IMR-90 (cell line): Measurements from ENCODE around the gene PRF1. TPM values are rescaled to one million over a fixed set of nuclear protein-coding genes. Genes with fewer than 3 reads are reported as not detected.

Experiments used
- ATAC-seq: fragments of 200-7000 bp; cut with Tn5 transposase; 2 replicates; pipeline ENCODE4 v1.9.1; 2020; ENCODE audit warnings: low read depth, mild to moderate bottlenecking, moderate library complexity
- BruUV-seq: library from RNA; stranded (reverse); fragments of 400-500 nt; replicated peaks from 2 replicates; lab custom pipeline; 2021; lab: Mats Ljungman, UMichigan
- CTCF ChIA-PET: fragments of 300-600 bp; formaldehyde crosslinking; extraction: SDS; loops from one replicate; lab custom pipeline; 2021; ENCODE audit warnings: antibody characterized with exemption; lab: Yijun Ruan, JAX
- POLR2A ChIA-PET: fragments of 300-600 bp; sonication (Branson Sonifier 250); formaldehyde crosslinking; loops from one replicate; lab custom pipeline; 2022; ENCODE audit warnings: antibody characterized with exemption; ENCODE audit not compliant: unreplicated experiment; lab: Charles Lee
- DNase-seq: peaks from one replicate; pipeline ENCODE4 v3.0.0; 2013
- H2AFZ ChIP-seq: replicated peaks from 2 replicates; pipeline ENCODE3; 2013; ENCODE audit warnings: low read length, mild to moderate bottlenecking; ENCODE audit not compliant: poor library complexity
- H2AK5ac ChIP-seq: 2 replicates; pipeline ENCODE4 v1.6.1; 2013; ENCODE audit warnings: low read depth, low read length, inconsistent platforms
- H2AK9ac ChIP-seq: replicated peaks from 2 replicates; pipeline ENCODE3; 2013; ENCODE audit warnings: mild to moderate bottlenecking, low read depth, low read length, moderate library complexity; ENCODE audit not compliant: poor library complexity
- H2BK120ac ChIP-seq: 2 replicates; pipeline ENCODE4 v1.6.1; 2013; ENCODE audit warnings: low read depth, low read length, inconsistent platforms
- H2BK15ac ChIP-seq: 3 replicates; pipeline ENCODE4 v1.6.1; 2013; ENCODE audit warnings: low read depth, low read length, inconsistent platforms
- H2BK20ac ChIP-seq: 2 replicates; pipeline ENCODE4 v1.6.1; 2013; ENCODE audit warnings: low read depth, mild to moderate bottlenecking, inconsistent platforms, low read length, moderate library complexity
- H2BK5ac ChIP-seq: 2 replicates; pipeline ENCODE4 v1.6.1; 2013; ENCODE audit warnings: mild to moderate bottlenecking, low read depth, low read length, inconsistent platforms; ENCODE audit not compliant: poor library complexity, severe bottlenecking
- H3K14ac ChIP-seq: replicated peaks from 2 replicates; pipeline ENCODE4 v1.6.1; 2013; ENCODE audit warnings: low read depth, low read length, inconsistent platforms
- H3K18ac ChIP-seq: 2 replicates; pipeline ENCODE4 v1.6.1; 2013; ENCODE audit warnings: low read depth, low read length, control low read depth
- H3K23ac ChIP-seq: 2 replicates; pipeline ENCODE4 v1.6.1; 2013; ENCODE audit warnings: low read depth, low read length, inconsistent platforms
- H3K27ac ChIP-seq: 2 replicates; pipeline ENCODE4 v1.5.1; 2013; ENCODE audit warnings: mild to moderate bottlenecking, control low read depth, low read length; ENCODE audit not compliant: insufficient read depth
- H3K27me3 ChIP-seq: 2 replicates; pipeline ENCODE4 v1.6.1; 2013; ENCODE audit warnings: low read length; ENCODE audit not compliant: control insufficient read depth, insufficient read depth
- H3K36me3 ChIP-seq: 2 replicates; pipeline ENCODE4 v1.6.1; 2013; ENCODE audit warnings: low read length, mixed read lengths; ENCODE audit not compliant: control insufficient read depth, insufficient read depth
- H3K4ac ChIP-seq: 2 replicates; pipeline ENCODE4 v1.6.1; 2013; ENCODE audit warnings: low read depth, low read length, inconsistent platforms
- H3K4me1 ChIP-seq: 2 replicates; pipeline ENCODE4 v1.6.1; 2013; ENCODE audit warnings: low read length, mixed read lengths; ENCODE audit not compliant: control insufficient read depth, insufficient read depth
- H3K4me2 ChIP-seq: 2 replicates; pipeline ENCODE4 v1.6.1; 2013; ENCODE audit warnings: low read depth, mild to moderate bottlenecking, control low read depth, low read length, moderate library complexity
- H3K4me3 ChIP-seq: 2 replicates; pipeline ENCODE4 v1.5.1; 2013; ENCODE audit warnings: low read depth, mild to moderate bottlenecking, control low read depth, low read length, moderate library complexity; ENCODE audit not compliant: insufficient read depth
- H3K56ac ChIP-seq: 2 replicates; pipeline ENCODE4 v1.6.1; 2013; ENCODE audit warnings: low read length, inconsistent platforms; ENCODE audit not compliant: insufficient read depth; ENCODE audit errors: extremely low read depth
- H3K79me1 ChIP-seq, 2 experiments: 2 replicates each; pipeline ENCODE4 v1.6.1; 2013; ENCODE audit warnings: low read length in 2 of 2, inconsistent platforms in 1 of 2, low read depth in 1 of 2
- H3K9ac ChIP-seq: 2 replicates; pipeline ENCODE4 v1.6.1; 2013; ENCODE audit warnings: low read depth, low read length, control low read depth
- H3K9me1 ChIP-seq: 2 replicates; pipeline ENCODE4 v1.6.1; 2013; ENCODE audit warnings: low read length, inconsistent platforms; ENCODE audit not compliant: insufficient read depth
- H3K9me3 ChIP-seq: 2 replicates; pipeline ENCODE4 v1.6.1; 2013; ENCODE audit warnings: low read length; ENCODE audit not compliant: control insufficient read depth, insufficient read depth
- H4K20me1 ChIP-seq: 2 replicates; pipeline ENCODE4 v1.6.1; 2013; ENCODE audit warnings: low read length, inconsistent platforms; ENCODE audit not compliant: insufficient read depth
- H4K5ac ChIP-seq: 2 replicates; pipeline ENCODE4 v1.6.1; 2013; ENCODE audit warnings: mild to moderate bottlenecking, low read depth, low read length, control low read depth
- H4K8ac ChIP-seq, 2 experiments: 2 replicates each; pipeline ENCODE4 v1.6.1; 2013; ENCODE audit warnings: low read depth in 2 of 2, low read length in 2 of 2, control low read depth in 1 of 2, inconsistent platforms in 1 of 2
- H4K91ac ChIP-seq: 2 replicates; pipeline ENCODE4 v1.6.1; 2013; ENCODE audit warnings: low read depth, low read length, inconsistent platforms; ENCODE audit not compliant: insufficient read depth
- CHD1 ChIP-seq: IDR thresholded peaks from 2 replicates; pipeline ENCODE4 v1.6.1; 2012; ENCODE audit warnings: low read depth, low read length, improper control_type of control experiment
- CTCF ChIP-seq: conservative IDR thresholded peaks from 2 replicates; pipeline ENCODE4 v1.5.1; 2012; ENCODE audit warnings: mild to moderate bottlenecking, low read depth, low read length, improper control_type of control experiment
- FOS ChIP-seq: fragments of 150-350 bp; IDR thresholded peaks from 2 replicates; pipeline ENCODE4 v1.6.1; 2016; ENCODE audit warnings: low read depth, low read length
- MAFK ChIP-seq: IDR thresholded peaks from 2 replicates; pipeline ENCODE4 v1.6.1; 2012; ENCODE audit warnings: low read depth, low read length, improper control_type of control experiment
- RFX5 ChIP-seq: IDR thresholded peaks from 2 replicates; pipeline ENCODE4 v1.8.0; 2012; ENCODE audit warnings: low read depth, mild to moderate bottlenecking, low read length, moderate library complexity
- SMC3 ChIP-seq: fragments of 150-350 bp; IDR thresholded peaks from 2 replicates; pipeline ENCODE4 v1.6.1; 2016; ENCODE audit warnings: low read depth, mild to moderate bottlenecking, antibody characterized with exemption, low read length, moderate library complexity
- WGBS, 2 experiments: methylation state at CpG; one replicate each; pipeline versions ENCODE4 v1.1.5 to v1.1.7; 2013; ENCODE audit warnings: missing lambda C conversion rate in 2 of 2; ENCODE audit not compliant: insufficient read length in 1 of 2; ENCODE audit errors: extremely low coverage in 2 of 2; 5-methylcytosine and 5-hydroxymethylcytosine counted together
- dilution Hi-C: fragments of 300-500 bp; cut with HindIII; formaldehyde crosslinking; loops from one replicate; pipeline ENCODE4 v1.14.3; 2018; ENCODE audit warnings: low sequenced_read_pairs; ENCODE audit not compliant: unreplicated experiment
- in situ Hi-C: fragments of 300-500 bp; cut with MboI; formaldehyde crosslinking; loops from 3 replicates; pipeline ENCODE4 v1.14.3; 2019; ENCODE audit warnings: low sequenced_read_pairs, inconsistent platforms, mixed read lengths
- intact Hi-C: fragments of 100-400 bp; cut with micrococcal nuclease; formaldehyde crosslinking; loops from 2 replicates; pipeline ENCODE4 v1.10.0; 2022
- polyA plus RNA-seq, 3 experiments: library from polyadenylated mRNA; depleted of rRNA; stranded (reverse); fragments of >200 nt; gene quantifications; 2 replicates each; pipeline ENCODE4 v1.2.3, GENCODE V29; 2012; ENCODE audit warnings: low replicate concordance in 1 of 3
- total RNA-seq: library from RNA; depleted of rRNA; stranded (reverse); fragments of >200 nt; gene quantifications from 2 replicates; pipeline ENCODE4 v1.2.3, GENCODE V29; 2012

PRF1 gene
- total and polyA plus RNA-seq, 2 of the 4 experiments (the other 2 are of a cell fraction), result not detected

- Histone ChIP-seq H2AK5ac (no peak overlapping the region), H2AK9ac (no peak overlapping the region), H3K27ac (no peak overlapping the region), H3K36me3 (no peaks in the 10 kb centered on the region), H3K9me3 (no peaks in the 10 kb centered on the region), H3K18ac (no peak overlapping the region), H3K27me3 (peaks cover 30% of the 10 kb centered on the region), H2BK20ac (no peak overlapping the region), H3K9ac (no peak overlapping the region), H3K4me1 (peaks cover 3% of the 10 kb centered on the region; the same call in 1 of the 2 replicates), H3K4me2 (no peak overlapping the region), H2AFZ (no peak overlapping the region), H3K23ac (no peak overlapping the region), H3K4ac (no peak overlapping the region), H4K20me1 (no peaks in the 10 kb centered on the region), H3K4me3 (no peak overlapping the region), H3K9me1 (no peaks in the 10 kb centered on the region), H2BK120ac (no peak overlapping the region), H4K5ac (no peak overlapping the region), H3K56ac (no peak overlapping the region), H4K91ac (no peak overlapping the region), H4K8ac (no peak overlapping the region), H3K79me1 (no peaks in the 10 kb centered on the region), H2BK5ac (no peak overlapping the region), H2BK15ac (no peak overlapping the region), H3K14ac (no peak overlapping the region)
- TF ChIP-seq CHD1 (no peak), RFX5 (no peak), FOS (no peak), SMC3 (no peak), CTCF (no peak), MAFK (no peak)
- dilution Hi-C loops, result no loop called here
- BruUV-seq, result no TSS peak
- ChIA-PET CTCF (no interaction called here), POLR2A (no interaction called here)
- ATAC-seq (no peak), DNase-seq (no peak)
- intact Hi-C loops, result no loop called here
- in situ Hi-C loops, result no loop called here
- WGBS, 2 experiments, result 86% methylated on average over 7 of the region's 11 CpGs; no CpG with 5 or more reads in 1 of the 2 experiments
These were observed 18.2 kb downstream of the PRF1 start for GRCh38 chr10:70584366-70584765.
